HepG2 (cell line): ENCODE measurements around the gene CKS1B.

ENCODE experiments used
- AHR ChIP-seq: IDR thresholded peaks from 2 replicates; pipeline ENCODE4 v1.6.1; 2018; ENCODE audit warnings: missing genetic modification reagents, missing compliant biosample characterization
- E2F1 ChIP-seq: sonication (generic); formaldehyde crosslinking; IDR thresholded peaks from 2 replicates; pipeline ENCODE4 v1.5.0; 2020; ENCODE audit warnings: missing genetic modification reagents
- HDAC6 ChIP-seq: fragments of 200-600 bp; sonication (generic); IDR thresholded peaks from 2 replicates; pipeline ENCODE4 v1.7.0; 2017; ENCODE audit warnings: mild to moderate bottlenecking, antibody characterized with exemption, low read length, low read depth
- NCOR1 ChIP-seq: fragments of 200-600 bp; sonication (generic); IDR thresholded peaks from 2 replicates; pipeline ENCODE4 v1.7.0; 2017; ENCODE audit warnings: antibody characterized with exemption, low read length, borderline replicate concordance
- ZNF569 ChIP-seq: sonication (generic); formaldehyde crosslinking; IDR thresholded peaks from 2 replicates; pipeline ENCODE4 v1.5.0; 2020; ENCODE audit warnings: mild to moderate bottlenecking, missing genetic modification reagents, moderate library complexity, borderline replicate concordance

- TF ChIP-seq NCOR1 (no peak), HDAC6 (no peak), ZNF569 (CRISPR knock-in tag) (no peak), E2F1 (no peak), AHR (CRISPR knock-in tag) (no peak)
Observed at GRCh38 chr1:154966111-154966510, 8.4 kb upstream of the CKS1B start.
